H1 (cell line): ENCODE data around the gene ANKRD40. TPM values are rescaled to one million over a fixed set of nuclear protein-coding genes. Genes with fewer than 3 reads are reported as not detected.

ENCODE experiments used
- CTCF ChIA-PET: fragments of 300-600 bp; sonication (Branson Sonifier 250); formaldehyde crosslinking; loops from one replicate; lab custom pipeline; 2021; ENCODE audit not compliant: partially characterized antibody; lab: Charles Lee
- POLR2A ChIA-PET: fragments of 300-600 bp; sonication (Branson Sonifier 250); formaldehyde crosslinking; loops from one replicate; lab custom pipeline; 2021; ENCODE audit warnings: inconsistent platforms; ENCODE audit not compliant: partially characterized antibody; lab: Charles Lee
- DNase-seq, 2 experiments: peaks; one replicate each; pipeline versions ENCODE4 v3.0.0 to v3.0.0-alpha.2; 2010 to 2022; ENCODE audit warnings: low spot score in 2 of 2, low read depth in 1 of 2, mixed read lengths in 1 of 2
- FAIRE-seq: peaks from 2 replicates; lab custom pipeline; 2011; peaks lifted over from hg19 to GRCh38; lab: Jason Lieb, UNC
- H2AFZ ChIP-seq: 2 replicates; pipeline ENCODE4 v1.8.1; 2012; ENCODE audit warnings: low read length, inconsistent platforms
- H2AK5ac ChIP-seq: 2 replicates; pipeline ENCODE4 v1.6.1; 2013; ENCODE audit warnings: low read depth, low read length
- H2BK120ac ChIP-seq: replicated peaks from 2 replicates; pipeline ENCODE3; 2013; ENCODE audit warnings: low read depth, low read length, inconsistent platforms
- H2BK12ac ChIP-seq: 2 replicates; pipeline ENCODE4 v1.6.1; 2013; ENCODE audit warnings: low read depth, low read length
- H2BK15ac ChIP-seq: 2 replicates; pipeline ENCODE4 v1.6.1; 2013; ENCODE audit warnings: low read length
- H2BK20ac ChIP-seq: 2 replicates; pipeline ENCODE4 v1.6.1; 2013; ENCODE audit warnings: low read length
- H2BK5ac ChIP-seq: 2 replicates; pipeline ENCODE4 v1.6.1; 2013; ENCODE audit warnings: low read depth, low read length
- H3K14ac ChIP-seq: 2 replicates; pipeline ENCODE4 v1.6.1; 2013; ENCODE audit warnings: inconsistent platforms; ENCODE audit not compliant: insufficient read length
- H3K18ac ChIP-seq: 2 replicates; pipeline ENCODE4 v1.6.1; 2013; ENCODE audit warnings: low read length; ENCODE audit errors: extremely low read depth
- H3K23ac ChIP-seq: 2 replicates; pipeline ENCODE4 v1.6.1; 2013; ENCODE audit warnings: inconsistent platforms; ENCODE audit not compliant: insufficient read length
- H3K23me2 ChIP-seq: 2 replicates; pipeline ENCODE4 v1.6.1; 2013; ENCODE audit warnings: low read depth, low read length
- H3K27ac ChIP-seq: 2 replicates; pipeline ENCODE4 v1.6.1; 2011; ENCODE audit warnings: low read depth, low read length, inconsistent platforms
- H3K27me3 ChIP-seq, 4 experiments: replicated peaks in 1 of 4; 1 replicate in 1 of 4; 2 replicates in 3 of 4; pipeline versions ENCODE4 v1.6.1 to v1.8.1; 2011 to 2013; ENCODE audit warnings: low read length in 3 of 4, mild to moderate bottlenecking in 3 of 4, inconsistent platforms in 2 of 4, mixed read lengths in 2 of 4, moderate library complexity in 1 of 4; ENCODE audit not compliant: control insufficient read depth in 3 of 4, insufficient read depth in 3 of 4; ENCODE audit errors: extremely low read depth in 1 of 4
- H3K36me3 ChIP-seq, 4 experiments: 2 replicates each; pipeline versions ENCODE4 v1.6.1 to v1.8.1; 2011 to 2013; ENCODE audit warnings: mild to moderate bottlenecking in 4 of 4, low read length in 3 of 4, moderate library complexity in 2 of 4, control low read depth in 1 of 4, inconsistent platforms in 1 of 4; ENCODE audit not compliant: insufficient read depth in 4 of 4, control insufficient read depth in 2 of 4
- H3K4ac ChIP-seq: replicated peaks from 2 replicates; pipeline ENCODE3; 2013; ENCODE audit warnings: low read length, low read depth, mixed read lengths, inconsistent platforms; ENCODE audit not compliant: insufficient read length
- H3K4me1 ChIP-seq, 4 experiments: replicated peaks in 1 of 4; 1 replicate in 1 of 4; 2 replicates in 3 of 4; pipeline versions ENCODE4 v1.6.1 to v1.8.1; 2011 to 2013; ENCODE audit warnings: low read length in 3 of 4, inconsistent platforms in 2 of 4, mixed read lengths in 1 of 4; ENCODE audit not compliant: insufficient read depth in 4 of 4, control insufficient read depth in 3 of 4
- H3K4me2 ChIP-seq, 2 experiments: 2 replicates each; pipeline versions ENCODE4 v1.6.1 to v1.8.1; 2011 to 2013; ENCODE audit warnings: low read depth in 2 of 2, low read length in 2 of 2, control low read depth in 1 of 2, inconsistent platforms in 1 of 2, mild to moderate bottlenecking in 1 of 2; ENCODE audit not compliant: insufficient read depth in 1 of 2
- H3K4me3 ChIP-seq, 4 experiments: fragments of 200-600, 300-600 bp in 1 of 4; sonication (generic), shearing (Covaris generic), sonication (Bioruptor Twin) in 1 of 4; 2 replicates each; pipeline versions ENCODE4 v1.5.1 to v1.8.1; 2011 to 2016; ENCODE audit warnings: low read length in 4 of 4, low read depth in 3 of 4, control low read depth in 2 of 4, inconsistent platforms in 2 of 4, mild to moderate bottlenecking in 2 of 4, mixed read lengths in 1 of 4, moderate library complexity in 1 of 4; ENCODE audit not compliant: insufficient read depth in 2 of 4; ENCODE audit errors: extremely low read depth in 1 of 4
- H3K56ac ChIP-seq: replicated peaks from 2 replicates; pipeline ENCODE3; 2013; ENCODE audit warnings: low read depth, mild to moderate bottlenecking, mixed read lengths, low read length, inconsistent platforms; ENCODE audit not compliant: insufficient read length
- H3K79me1 ChIP-seq: 2 replicates; pipeline ENCODE4 v1.6.1; 2013; ENCODE audit warnings: low read depth, low read length, control low read depth
- H3K79me2 ChIP-seq, 2 experiments: 2 replicates each; pipeline versions ENCODE4 v1.6.1 to v1.8.1; 2012 to 2013; ENCODE audit warnings: low read length in 2 of 2, mild to moderate bottlenecking in 2 of 2, inconsistent platforms in 1 of 2; ENCODE audit not compliant: insufficient read depth in 2 of 2, control insufficient read depth in 1 of 2
- H3K9ac ChIP-seq, 4 experiments: replicated peaks in 1 of 4; 1 replicate in 1 of 4; 2 replicates in 3 of 4; pipeline versions ENCODE4 v1.6.1 to v1.8.1; 2011 to 2013; ENCODE audit warnings: low read depth in 3 of 4, low read length in 3 of 4, control low read depth in 2 of 4, mild to moderate bottlenecking in 2 of 4, moderate library complexity in 2 of 4, inconsistent platforms in 1 of 4; ENCODE audit errors: extremely low read depth in 1 of 4
- H3K9me3 ChIP-seq, 2 experiments: 2 replicates each; pipeline versions ENCODE4 v1.6.1 to v1.8.1; 2012 to 2013; ENCODE audit warnings: mild to moderate bottlenecking in 2 of 2, moderate library complexity in 2 of 2, control low read depth in 1 of 2, inconsistent platforms in 1 of 2, low read depth in 1 of 2, low read length in 1 of 2, mixed read lengths in 1 of 2; ENCODE audit not compliant: insufficient read depth in 2 of 2
- H4K20me1 ChIP-seq, 2 experiments: replicated peaks in 1 of 2; 2 replicates each; pipeline versions ENCODE3 to v1.8.1; 2011 to 2013; ENCODE audit warnings: inconsistent platforms in 2 of 2, low read length in 2 of 2, mild to moderate bottlenecking in 1 of 2; ENCODE audit not compliant: insufficient read depth in 2 of 2, control insufficient read depth in 1 of 2
- H4K5ac ChIP-seq: 2 replicates; pipeline ENCODE4 v1.6.1; 2013; ENCODE audit warnings: low read length, low read depth, mixed read lengths, inconsistent platforms; ENCODE audit not compliant: insufficient read length
- H4K8ac ChIP-seq: 2 replicates; pipeline ENCODE4 v1.8.0; 2013; ENCODE audit warnings: mild to moderate bottlenecking, moderate library complexity, low read length, inconsistent platforms; ENCODE audit not compliant: insufficient read depth; ENCODE audit errors: extremely low read depth
- H4K91ac ChIP-seq: replicated peaks from 2 replicates; pipeline ENCODE3; 2013; ENCODE audit warnings: low read length, mixed read lengths, inconsistent platforms; ENCODE audit not compliant: insufficient read length
- ATF2 ChIP-seq: IDR thresholded peaks from 2 replicates; pipeline ENCODE4 v1.6.1; 2012; ENCODE audit warnings: low read length, inconsistent platforms
- BACH1 ChIP-seq: IDR thresholded peaks from 2 replicates; pipeline ENCODE4 v1.6.1; 2012; ENCODE audit warnings: low read length, improper control_type of control experiment
- CHD2 ChIP-seq: IDR thresholded peaks from 2 replicates; pipeline ENCODE4 v1.6.1; 2012; ENCODE audit warnings: low read length, improper control_type of control experiment
- CTBP2 ChIP-seq: IDR thresholded peaks from 2 replicates; pipeline ENCODE4 v1.7.0; 2011; ENCODE audit warnings: borderline replicate concordance, mild to moderate bottlenecking, moderate library complexity, mixed read lengths, low read length; ENCODE audit not compliant: insufficient read depth, insufficient read length
- EZH2 ChIP-seq: fragments of 200-600 bp; sonication (generic); IDR thresholded peaks from 2 replicates; pipeline ENCODE4 v1.7.1; 2012; ENCODE audit warnings: low read depth, mild to moderate bottlenecking, moderate library complexity, low read length, inconsistent platforms; ENCODE audit not compliant: severe bottlenecking
- POLR2A ChIP-seq, 2 experiments: IDR thresholded peaks; 1 replicate in 1 of 2; 2 replicates in 1 of 2; pipeline ENCODE4 v1.6.1; 2011; ENCODE audit warnings: low read depth in 2 of 2, low read length in 2 of 2, mild to moderate bottlenecking in 2 of 2; ENCODE audit errors: control extremely low read depth in 1 of 2
- RAD21 ChIP-seq, 2 experiments: IDR thresholded peaks in 1 of 2; conservative IDR thresholded peaks in 1 of 2; 2 replicates each; pipeline ENCODE4 v1.6.1; 2011; ENCODE audit warnings: low read depth in 2 of 2, low read length in 2 of 2, improper control_type of control experiment in 1 of 2, inconsistent platforms in 1 of 2, mild to moderate bottlenecking in 1 of 2, moderate library complexity in 1 of 2
- TAF7 ChIP-seq: optimal IDR thresholded peaks from 2 replicates; pipeline ENCODE3; 2011; ENCODE audit warnings: low read depth, mild to moderate bottlenecking, inconsistent platforms, low read length, moderate library complexity, borderline replicate concordance
- WGBS, 2 experiments: shearing (Covaris generic) in 1 of 2; methylation state at CpG; one replicate each; pipeline versions ENCODE4 v1.1.6 to v1.1.7; 2013 to 2015; ENCODE audit warnings: low lambda C conversion rate in 2 of 2, mixed read lengths in 2 of 2, inconsistent platforms in 1 of 2, low coverage in 1 of 2, missing lambda C conversion rate in 1 of 2; ENCODE audit not compliant: insufficient replicate concordance in 2 of 2, insufficient coverage in 1 of 2, insufficient read length in 1 of 2; ENCODE audit errors: extremely low coverage in 1 of 2, missing lambda C conversion rate in 1 of 2; 5-methylcytosine and 5-hydroxymethylcytosine counted together
- polyA plus RNA-seq, 7 experiments: library from polyadenylated mRNA; depleted of rRNA in 3 of 7; stranded (reverse) in 5 of 7; unstranded in 2 of 7; fragments of >200 nt in 5 of 7; fragments of 200-250 nt in 2 of 7; gene quantifications; 1 replicate in 5 of 7; 2 replicates in 1 of 7; 4 replicates in 1 of 7; pipeline versions ENCODE4 v1.2.1 to v1.2.3, GENCODE V29; 2011 to 2013; ENCODE audit warnings: missing spikeins in 2 of 7, mixed read lengths in 2 of 7
- total RNA-seq: library from RNA; stranded (reverse); fragmentation: NEBNext Ultra II Directional; extraction: Animal tissue kit (Norgen Biotek cat#: 25700); gene quantifications from 2 replicates; pipeline ENCODE4 v1.2.1, GENCODE V29; 2021

Gene ANKRD40
- total and polyA plus RNA-seq, 2 of the 8 experiments (the other 6 are each of a cell fraction or from before 2014, with no cell fraction given) = 26.1 to 50.1 TPM

DNA sequence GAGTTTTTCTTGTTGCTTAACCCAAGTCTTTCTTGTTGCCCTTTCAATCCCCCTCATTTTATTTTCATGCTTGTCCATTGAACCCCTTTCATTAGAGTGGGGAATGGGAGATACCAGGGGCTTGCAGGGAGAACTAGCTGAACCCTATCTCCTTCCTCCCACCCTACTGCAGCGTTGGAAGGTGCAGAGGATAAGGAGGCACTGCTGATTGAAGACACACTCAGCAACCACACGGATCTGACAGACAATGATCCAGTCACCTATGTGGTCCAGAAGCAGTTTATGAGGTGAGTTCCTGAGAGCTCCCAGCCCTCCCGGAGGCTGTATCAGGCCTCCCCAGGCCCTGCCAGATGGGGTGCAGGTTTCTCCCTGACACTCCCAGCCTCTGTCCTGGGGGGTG lies 32.5 kb downstream of the ANKRD40 start:
- Histone ChIP-seq H3K14ac (no peak overlapping the region), H3K79me1 (no peaks in the 10 kb centered on the region), H3K9ac (no peak overlapping the region), H4K91ac (no peak overlapping the region), H4K20me1 (no peaks in the 10 kb centered on the region), H2BK20ac (no peak overlapping the region), H2AFZ (no peak overlapping the region), H2BK12ac (no peak overlapping the region), H4K8ac (no peak overlapping the region), H4K5ac (no peak overlapping the region), H3K79me2 (no peaks in the 10 kb centered on the region), H2BK120ac (no peak overlapping the region), H3K23me2 (no peaks in the 10 kb centered on the region), H3K4me1 (no peaks in the 10 kb centered on the region), H3K27ac (no peak overlapping the region), H3K36me3 (no peaks in the 10 kb centered on the region), H2BK5ac (no peak overlapping the region), H3K18ac (no peak overlapping the region), H3K9me3 (no peaks in the 10 kb centered on the region), H3K4ac (no peak overlapping the region), H2BK15ac (no peak overlapping the region), H3K4me3 (no peak overlapping the region), H3K27me3 (no peaks in the 10 kb centered on the region), H2AK5ac (no peak overlapping the region), H3K4me2 (no peak overlapping the region), H3K56ac (no peak overlapping the region), H3K23ac (no peak overlapping the region)
- 75% methylated on average over 3 of the region's 3 CpGs; no CpG with 5 or more reads in 1 of the 2 experiments for WGBS, 2 experiments
- TF ChIP-seq BACH1 (no peak), CTBP2 (no peak), TAF7 (no peak), EZH2 (no peak), POLR2A (IDR thresholded peaks at IDR 0.05; ENCODE audit: control extremely low read depth in 1 of 2, low read depth in 2 of 2, low read length in 2 of 2) (no peak), CHD2 (no peak), RAD21 (IDR thresholded peaks at IDR 0.05 in 1 of 2, conservative IDR thresholded peaks at IDR 0.05 in 1 of 2; ENCODE audit: low read depth in 2 of 2, low read length in 2 of 2) (no peak), ATF2 (no peak)
- POLR2A ChIA-PET = interaction anchor here (1.5 kb wide), 1 partner anchor 9 kb away, joined by 3 read pairs; no protein-coding TSS in a partner anchor
- DNase-seq (no peak), FAIRE-seq (no peak)
- CTCF ChIA-PET = interaction anchor here (0.7 to 5.3 kb wide), 11 partner anchors 11 to 127 kb away, joined by 3 to 23 read pairs (median 3); no protein-coding TSS in a partner anchor
